Stimulated activated naive CD4-positive, alpha-beta T cell treated with Interleukin-2 at 50 U/mL for 16 hours (primary cell): ENCODE results near the gene WDR31.

Source experiments
- DNase-seq: peaks from one replicate; lab custom pipeline; 2025; lab: John Stamatoyannopoulos, UW

The WDR31 gene

DNA sequence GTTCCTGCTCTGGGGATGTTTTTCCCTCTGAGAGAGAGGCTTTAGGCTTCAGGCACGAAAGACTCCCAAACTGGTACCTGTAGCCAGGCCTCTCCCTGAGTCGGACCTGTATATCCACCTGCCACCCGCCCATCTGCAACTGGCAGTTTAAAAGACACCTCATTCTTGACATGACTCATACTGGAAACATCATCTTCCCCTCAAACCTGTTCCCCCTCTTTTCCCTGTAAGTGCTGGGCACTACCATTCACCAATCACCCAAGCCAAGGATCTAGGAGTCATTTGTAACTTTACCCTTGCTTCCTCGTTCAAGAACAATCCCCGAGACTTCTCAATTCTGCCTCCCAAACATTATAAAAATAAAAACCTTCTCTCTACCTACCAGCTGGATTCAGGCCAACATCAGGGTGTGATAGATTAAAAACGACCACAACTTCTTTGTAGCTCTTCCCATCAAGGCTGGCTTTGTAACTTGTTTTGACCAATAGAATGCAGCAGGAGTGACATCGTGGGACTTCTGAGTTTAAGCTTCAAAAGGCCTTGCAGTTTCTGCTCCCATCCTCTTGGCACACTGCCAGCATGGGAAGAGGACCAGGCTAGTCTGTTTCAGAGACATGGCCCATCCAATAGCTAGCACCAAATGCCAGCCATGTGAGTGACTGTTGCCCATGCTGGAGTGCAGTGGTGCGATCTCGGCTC, 1.8 kb upstream of the WDR31 start:
- no peak for DNase-seq

DNA sequence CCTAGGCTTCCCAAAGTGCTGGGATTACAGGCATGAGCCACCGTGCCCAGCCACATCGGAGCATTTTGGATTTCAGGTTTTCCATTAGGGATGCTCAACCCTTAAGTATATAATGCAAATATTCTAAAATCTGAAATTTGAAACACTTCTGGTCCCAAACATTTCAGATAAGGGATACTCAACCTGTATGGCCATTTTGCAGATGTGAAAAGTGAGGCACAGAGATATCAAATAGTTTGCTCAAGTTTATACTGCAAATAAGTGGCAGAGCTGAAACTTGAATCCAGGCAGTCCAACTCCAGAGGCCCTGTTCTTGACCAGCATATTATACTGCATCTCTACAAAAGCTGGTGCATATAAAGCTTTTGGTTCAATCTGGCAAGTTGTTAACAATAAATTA, 2.4 kb downstream of the WDR31 start:
- DNase-seq = no peak

DNA sequence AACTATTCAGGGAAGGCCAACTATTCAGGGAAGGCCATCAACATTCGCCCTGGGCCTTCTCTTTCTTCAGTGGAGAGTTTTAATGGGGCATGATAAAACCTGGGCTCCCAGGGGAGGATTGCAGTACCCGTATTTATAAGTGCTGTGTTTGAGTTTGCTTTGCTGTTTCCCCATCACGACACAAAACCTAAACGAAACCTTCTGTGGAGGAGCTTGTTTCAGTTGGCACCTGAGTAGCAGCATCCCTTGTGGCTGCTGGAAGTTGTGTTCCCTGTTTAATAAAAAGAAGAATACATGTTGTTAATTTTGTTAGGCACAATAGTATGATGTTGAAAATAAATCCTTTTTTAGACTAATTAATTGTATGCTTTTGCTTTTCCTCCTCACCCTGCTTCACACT, 8.3 kb downstream of the WDR31 start:
- DNase-seq = no peak

DNA sequence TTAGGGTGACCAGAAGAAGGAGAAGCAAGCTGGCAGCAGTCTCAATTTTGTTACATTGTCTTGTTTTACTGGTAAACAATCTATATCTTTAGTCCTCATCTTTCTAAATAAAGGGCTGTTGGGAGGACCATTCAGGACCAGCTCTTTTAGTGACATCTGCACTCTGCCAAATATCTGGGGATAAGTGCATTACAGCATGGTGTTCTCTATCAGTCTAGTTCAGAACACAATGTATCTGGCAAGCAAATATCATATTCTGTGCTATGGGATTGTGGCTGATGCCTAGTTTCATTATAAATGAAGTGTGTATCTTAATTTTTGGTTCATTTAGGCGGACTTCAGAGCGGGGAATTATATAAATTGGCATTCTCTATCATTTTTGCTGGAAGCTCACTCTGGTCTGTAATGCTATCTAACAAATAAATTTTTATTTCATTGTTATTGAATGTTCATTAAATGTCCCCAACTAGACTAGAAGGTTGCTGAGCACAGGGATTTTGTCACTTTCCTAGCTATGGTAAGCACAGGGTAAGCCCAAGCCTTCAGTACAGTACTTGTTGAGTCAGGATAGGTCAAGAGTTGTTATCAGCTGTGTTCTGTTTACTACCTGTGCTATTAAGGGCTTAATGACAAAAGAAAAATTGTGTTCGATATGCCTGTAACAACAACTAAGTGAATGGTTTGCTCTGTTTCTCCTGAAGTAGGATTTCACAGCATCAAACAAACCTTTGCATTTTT, 11.9 kb downstream of the WDR31 start:
- no peak for DNase-seq

DNA sequence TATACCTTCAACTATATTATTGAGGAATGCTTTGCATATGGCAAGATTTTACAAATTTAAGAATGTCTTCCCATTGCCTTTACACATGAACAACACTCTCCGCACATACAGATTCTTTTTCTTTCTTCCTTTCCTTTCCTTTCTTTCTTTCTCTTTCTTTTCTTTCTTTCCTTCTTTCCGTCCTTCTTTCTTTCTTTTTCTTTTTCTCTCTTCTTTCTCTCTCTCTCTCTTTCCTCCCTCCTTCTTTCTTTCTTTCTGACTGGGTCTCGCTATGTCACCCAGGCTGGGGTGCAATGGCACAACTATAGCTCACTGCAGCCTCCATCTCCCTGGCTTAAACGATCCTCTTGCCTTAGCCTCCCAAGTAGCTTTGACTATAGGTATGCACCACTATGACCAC, 13.8 kb downstream of the WDR31 start:
- DNase-seq = no peak

DNA sequence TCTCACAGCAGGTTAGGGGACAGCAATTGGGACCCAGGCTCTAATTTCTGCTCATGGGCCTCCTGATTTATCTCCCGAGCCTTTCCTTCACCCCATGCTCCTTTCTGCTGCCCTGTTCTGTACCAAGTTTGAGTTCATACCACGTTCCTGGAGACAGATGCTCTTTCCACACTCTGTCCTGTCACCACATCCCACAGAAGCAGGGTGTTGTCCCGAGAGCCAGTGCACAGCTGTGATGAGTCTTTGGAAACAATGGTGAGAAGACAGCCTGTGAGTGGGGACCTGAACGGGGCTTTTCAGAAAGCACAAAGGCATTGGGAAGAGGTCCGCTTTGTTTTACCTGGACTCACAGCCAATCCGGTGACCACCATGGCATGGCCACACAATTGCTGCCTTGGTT, 17.4 kb downstream of the WDR31 start:
- no peak for DNase-seq

DNA sequence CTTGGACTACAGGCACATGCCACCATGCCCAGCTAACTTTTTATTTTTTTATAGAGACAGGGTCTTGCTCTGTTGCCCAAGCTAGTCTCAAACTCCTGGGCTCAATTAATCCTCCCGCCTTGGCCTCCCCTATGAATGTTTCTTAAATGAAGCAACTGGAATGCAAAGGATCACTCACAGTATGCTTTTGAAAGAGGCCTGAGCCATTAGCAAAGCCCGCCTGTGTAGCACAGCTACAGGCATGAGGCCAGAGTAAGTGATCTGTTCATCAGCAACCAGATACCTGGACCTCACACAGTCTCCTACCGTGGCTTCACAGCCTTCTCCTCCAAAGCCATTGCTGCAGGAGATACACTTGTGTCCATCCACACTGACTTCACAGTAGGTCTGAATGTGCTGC, 20.0 kb downstream of the WDR31 start:
- no peak for DNase-seq

DNA sequence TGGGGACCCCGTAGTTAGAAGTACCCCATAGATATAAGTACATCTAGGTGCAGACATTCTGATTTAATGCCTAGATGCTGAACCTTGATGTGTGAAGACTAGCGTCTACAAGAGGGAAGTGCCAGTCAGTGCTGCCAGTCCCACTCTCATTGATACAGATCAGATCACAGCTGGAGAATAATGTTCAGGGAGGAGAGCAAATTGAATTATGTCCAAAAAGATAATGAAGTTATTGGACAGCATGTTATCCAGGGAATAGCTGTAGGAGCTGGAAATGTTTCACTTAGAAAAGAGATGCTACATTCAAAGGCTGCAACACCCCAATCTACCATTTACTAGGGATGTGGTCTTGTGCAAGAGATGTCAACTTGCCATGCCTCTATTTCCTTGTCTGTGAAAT, 21.0 kb downstream of the WDR31 start:
- DNase-seq = no peak

DNA sequence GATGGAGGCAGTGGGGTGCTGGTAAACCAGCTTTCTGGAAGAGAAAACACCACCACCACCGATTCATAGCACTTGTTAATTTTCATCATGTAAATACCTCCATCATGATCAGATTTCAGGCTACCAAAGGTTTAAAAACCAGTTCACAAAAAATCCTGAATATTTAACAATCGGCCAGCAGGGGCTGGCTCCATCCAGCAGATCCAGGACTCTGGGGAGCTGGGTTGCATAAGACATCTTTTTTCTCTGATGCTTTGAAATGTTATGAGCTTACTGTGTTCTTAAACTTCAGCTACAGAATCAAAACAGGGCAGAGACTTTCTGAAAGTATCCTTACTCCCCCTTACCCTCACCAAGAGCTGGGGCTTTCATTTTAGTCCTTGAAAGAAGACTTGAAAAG, 22.3 kb downstream of the WDR31 start:
- DNase-seq = no peak

DNA sequence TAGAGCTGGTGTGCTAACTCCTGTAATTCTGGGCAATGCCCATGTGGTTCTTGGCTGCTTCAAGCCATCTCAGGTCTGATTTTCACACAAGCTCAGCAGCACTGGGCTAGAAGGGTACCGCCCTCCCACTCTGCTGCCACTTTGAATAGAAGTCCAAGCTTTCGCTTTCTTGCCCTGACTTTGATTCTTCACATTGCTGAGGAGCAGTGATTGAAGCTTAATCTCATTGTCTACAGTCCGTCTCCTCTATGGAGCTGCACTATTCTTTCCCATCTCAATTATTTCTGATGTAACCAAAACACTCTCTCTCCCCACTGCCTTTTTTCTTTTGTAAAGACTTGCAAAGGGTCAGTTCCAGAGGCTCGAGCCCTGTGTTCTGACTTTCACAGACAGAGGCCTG, 24.0 kb downstream of the WDR31 start:
- no peak for DNase-seq

DNA sequence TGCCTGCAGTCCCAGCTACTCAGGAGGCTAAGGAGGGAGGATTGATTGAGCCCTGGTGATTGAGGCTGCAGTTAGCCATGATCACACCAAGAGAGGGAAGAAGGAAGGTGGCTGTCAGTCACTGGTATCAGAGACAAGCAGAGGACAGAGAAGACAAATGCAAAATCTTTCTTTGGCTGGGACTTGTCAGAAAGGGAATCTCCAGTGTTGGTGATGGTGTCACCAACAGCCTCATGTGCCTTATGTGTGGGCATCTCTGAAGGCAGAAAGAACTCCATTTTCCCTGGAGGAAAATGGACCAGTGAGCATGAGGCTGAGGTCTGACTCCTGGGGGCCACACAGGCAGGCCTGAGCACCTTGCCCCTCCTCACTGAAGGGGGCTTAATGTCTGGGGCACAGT, 24.8 kb downstream of the WDR31 start:
- DNase-seq = no peak

DNA sequence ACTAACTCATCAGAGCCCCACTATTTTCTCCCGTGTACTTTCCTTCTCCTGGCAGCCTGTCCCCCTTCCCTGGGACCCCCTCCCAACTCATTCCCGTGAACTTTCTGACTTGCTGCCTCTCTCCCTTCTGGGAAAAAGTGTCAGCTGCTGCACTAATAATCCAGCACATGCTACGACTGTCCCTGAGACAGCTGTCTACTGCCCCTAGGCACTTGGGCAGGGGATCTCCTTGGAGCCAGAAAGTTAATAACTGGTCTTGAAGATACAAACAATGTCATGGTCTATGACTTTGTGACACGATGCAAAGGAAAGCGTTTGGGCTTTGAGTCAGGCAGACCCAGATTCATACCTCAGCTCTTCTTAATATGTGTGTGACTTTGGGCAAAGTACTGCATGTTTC, 26.8 kb downstream of the WDR31 start:
- no peak for DNase-seq

DNA sequence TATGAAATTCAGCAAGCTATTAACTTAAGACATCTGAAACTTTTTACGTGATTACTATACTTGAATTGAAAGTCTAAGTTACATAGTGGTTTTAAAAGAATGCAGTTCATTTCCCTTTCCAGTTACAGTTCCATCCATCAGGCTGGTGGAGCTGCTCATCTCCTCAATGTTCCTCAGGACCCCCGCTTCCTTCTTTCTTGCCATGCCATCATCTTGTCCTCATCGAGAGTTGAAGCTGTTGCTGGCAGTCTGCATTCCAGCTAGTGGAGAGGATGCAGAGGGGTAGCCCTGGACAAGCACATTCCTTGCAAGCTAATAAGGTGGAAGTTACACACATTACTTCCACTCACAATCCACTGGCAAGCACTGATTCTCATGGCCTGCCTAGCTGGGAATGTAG, 28.1 kb downstream of the WDR31 start:
- no peak for DNase-seq

DNA sequence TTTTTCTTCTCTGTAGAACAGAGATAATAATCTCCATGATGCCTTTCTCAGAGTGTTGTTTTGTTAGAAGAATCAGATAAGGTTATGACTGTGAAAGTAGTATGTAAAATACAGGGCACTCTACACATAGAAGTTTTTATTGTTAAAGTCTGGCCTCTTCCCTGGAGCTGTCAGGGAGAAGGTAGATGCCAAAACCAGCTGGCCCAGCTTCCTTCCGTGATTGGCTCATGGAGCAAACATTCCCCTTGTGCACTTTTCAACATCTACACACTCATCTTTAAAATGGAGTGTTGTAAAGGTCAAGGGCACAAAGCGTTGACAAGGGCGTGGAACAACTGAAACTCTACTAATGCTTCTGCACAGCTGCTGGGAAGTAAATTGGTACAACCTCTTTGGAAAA, 29.5 kb downstream of the WDR31 start:
- DNase-seq = no peak

DNA sequence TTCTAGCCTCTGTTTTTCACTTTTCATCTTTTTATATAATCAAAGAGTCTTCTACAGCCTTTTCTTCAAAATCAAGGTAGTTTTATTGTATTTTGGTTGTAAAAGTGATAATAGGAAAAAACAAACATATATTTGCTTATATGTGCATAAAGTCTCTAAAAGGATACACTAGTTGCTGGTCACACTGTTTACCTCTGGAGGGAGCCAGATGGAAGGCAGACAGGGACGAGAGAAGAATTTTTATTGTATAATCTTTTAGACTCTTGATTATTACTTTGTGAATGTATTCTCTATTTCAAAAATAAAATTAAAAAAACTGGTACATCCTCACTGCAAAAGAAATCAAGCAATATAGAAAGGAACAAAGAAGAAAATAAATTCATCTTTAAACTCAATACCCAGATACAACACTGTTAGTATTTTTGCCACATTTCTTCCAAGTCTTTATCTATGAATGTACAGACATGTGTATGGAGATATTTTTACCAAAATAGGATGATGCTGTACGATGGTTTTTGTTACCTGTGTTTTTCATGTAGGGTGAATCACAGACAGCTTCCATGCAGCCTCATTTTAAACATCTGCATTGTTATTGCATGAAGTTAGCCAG, 30.8 kb downstream of the WDR31 start:
- DNase-seq = no peak

DNA sequence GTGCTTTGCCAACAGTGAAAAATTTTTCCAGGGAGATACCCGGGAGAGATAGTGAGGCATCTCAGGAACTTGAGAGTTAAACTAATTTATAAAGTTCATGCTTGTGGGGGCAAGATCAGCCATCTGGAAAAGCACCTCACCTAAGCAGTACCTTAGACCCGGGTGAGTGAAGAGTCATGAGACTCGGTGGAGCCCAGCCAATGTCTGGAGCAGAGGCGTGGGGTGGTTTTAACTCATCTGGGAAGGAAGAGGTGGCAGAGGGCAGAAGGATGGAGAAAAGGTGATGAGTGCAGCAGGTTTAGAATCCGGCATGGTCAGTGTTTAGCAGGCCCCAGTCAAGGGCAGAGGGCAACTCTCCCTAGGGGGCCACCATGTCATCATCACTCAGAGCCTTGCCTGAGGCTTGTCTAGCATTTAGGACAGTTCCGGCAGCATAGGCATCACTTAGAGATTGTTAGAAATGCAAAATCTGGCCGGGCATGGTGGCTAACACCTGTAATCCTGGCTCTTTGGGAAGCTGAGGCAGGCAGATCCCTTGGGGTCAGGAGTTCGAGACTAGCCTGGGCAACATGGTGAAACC, 32.6 kb downstream of the WDR31 start:
- no peak for DNase-seq

DNA sequence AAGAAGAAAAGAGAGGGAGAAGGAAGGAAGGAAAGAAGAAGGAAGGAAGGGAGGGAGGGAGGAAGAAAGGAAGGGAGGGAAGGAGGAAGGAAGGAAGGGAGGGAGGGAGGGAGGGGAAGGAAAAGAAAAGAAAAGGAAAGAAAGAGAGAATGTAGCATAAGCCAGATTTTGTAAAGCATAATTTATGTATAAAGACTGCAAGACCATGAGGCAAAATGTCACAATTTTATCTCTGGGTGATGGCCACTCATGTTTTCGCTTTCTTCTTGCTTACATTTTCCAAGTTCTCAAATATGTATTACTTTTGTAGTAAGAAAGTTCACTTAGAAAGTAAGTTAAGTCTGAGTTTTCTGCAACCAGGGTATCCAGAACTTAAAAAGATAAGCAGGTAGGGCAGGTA, 33.5 kb downstream of the WDR31 start:
- no peak for DNase-seq

DNA sequence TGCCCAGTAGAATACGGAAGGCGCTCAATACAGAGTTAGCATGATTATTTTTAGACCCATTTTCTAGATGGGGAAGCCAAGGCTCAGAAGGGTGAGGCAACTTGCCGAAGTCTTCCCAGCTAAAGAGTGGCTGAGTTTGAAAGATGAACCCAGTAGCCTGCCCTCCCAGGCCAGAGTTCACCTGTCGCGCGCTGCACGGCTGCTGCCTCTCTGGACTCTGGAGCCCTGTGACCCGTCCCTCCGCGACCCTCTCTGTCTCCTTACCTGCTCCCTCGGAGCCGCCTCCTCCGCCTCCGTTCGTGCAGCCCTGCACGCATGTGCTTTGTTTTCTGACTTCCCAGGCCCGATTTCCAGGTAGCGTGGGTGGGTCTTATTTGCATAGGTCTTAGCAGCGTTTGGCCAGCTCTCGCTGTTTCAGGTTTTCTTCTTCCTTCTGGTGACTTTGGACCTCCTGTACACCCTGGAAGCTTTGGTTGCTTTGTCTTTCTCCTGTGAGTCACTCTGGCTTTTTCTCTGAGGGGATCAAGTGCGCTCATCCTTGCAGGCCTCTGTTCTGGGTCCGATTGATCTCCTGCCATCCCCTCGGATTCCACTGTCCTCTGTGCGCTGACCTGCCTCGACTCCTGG, 37.2 kb downstream of the WDR31 start, which contains the start of gene RNF183:
Gene RNF183 (minus strand): TSS at position 585 of the 627 bp plus-strand sequence. CDS start 5,192 bp downstream, outside the sequence.
- no peak for DNase-seq

DNA sequence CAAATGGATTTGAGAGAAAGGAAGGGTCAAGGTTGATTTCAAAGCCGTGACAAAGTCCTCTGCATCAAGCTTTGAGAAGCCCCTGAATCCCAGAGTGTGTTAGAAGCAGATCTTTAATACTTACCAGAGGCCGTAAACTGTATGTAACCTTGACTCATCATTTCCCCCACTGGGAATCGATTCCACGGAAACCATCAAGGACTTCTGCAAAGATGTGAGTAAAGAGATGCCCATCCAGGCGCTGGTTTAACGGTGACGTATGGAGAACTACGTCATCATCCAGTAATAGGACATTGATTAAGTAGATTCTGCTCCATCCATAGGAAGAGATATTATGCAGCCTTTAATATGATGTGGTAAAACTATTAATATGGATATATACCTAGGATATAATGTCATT, 38.5 kb downstream of the WDR31 start:
- no peak for DNase-seq

DNA sequence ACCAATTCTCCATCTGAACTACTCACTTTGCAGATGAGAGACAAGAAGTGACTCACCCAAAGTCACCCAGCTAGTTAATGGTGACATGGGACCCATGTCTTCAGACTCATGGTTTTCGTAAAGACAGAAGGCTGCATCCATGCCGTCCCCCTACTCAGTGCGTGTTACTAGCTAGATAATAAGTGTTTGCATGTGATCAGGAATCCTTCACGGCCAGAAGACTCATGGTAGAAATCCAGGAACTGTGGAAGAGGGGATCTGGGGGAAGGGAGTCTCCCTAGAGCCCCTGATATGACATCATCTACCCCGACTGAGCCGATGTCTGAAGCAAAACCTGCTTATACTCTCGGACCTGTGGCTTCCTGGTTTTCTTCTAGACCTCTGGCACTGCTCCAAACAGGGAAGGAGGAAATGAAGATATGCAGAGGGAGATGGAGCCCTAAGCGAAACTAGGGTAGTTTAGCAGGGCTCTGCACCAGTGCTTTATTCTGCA, 40.2 kb downstream of the WDR31 start:
- no peak for DNase-seq

DNA sequence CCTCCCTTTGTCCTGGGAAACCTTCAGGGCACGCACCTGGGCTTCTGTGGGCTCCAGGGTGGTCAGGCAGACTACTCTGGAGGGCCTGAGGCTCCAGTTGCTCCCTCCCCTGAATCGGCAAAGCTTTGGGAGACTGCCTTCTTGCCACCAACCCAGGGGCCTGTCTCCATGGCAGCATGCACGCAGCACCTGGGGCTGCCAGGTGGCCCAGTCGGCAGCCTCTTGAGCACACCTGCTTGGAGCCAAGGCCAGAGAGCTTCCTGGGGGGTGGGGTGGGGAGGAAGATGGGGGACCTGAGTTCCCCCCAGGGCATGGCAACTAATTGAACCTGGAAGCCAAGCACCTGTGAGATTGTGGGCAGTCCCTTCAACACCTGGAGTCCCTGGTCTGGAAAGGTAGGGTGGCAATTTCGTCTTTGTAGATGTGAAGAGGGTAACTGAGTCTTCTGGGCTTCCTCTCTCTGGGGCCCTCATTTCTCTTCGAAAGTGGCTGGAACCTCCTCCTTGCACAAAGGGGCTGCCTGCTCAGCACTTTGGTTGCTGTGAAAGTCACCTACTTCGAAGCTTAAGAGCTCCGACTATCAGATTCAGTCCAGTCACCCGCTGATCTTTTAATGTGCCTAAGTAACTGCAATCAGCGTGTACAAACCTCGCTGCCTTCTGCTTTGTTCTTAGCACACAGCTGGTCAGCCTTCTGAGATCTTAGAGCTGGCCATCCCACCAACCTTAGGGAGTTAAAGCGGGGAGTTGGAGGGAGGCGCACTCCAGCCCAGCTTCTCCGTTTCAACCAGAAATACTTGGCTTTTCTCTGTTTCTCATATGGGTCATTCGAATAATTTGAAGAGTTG, 40.9 kb downstream of the WDR31 start:
- DNase-seq = no peak
